Heart left ventricle (tissue), 16 donors: ENCODE data around the gene ELOVL5. TPM values are rescaled to one million over a fixed set of nuclear protein-coding genes. Genes with fewer than 3 reads are reported as not detected.
"Not testable (repeated sequence)": the region's sequence is repeated elsewhere in the genome, so short reads cannot be mapped to it uniquely, and the experiment has no call there.

Experiments used
- ATAC-seq, 4 donors: fragments of 200-7000 bp; cut with Tn5 transposase; one replicate each; pipeline ENCODE4 v1.9.1; 2020 to 2022; ENCODE audit warnings: moderate library complexity in 4 of 4, mild to moderate bottlenecking in 3 of 4, moderate number of reproducible peaks in 1 of 4
- DNase-seq, 5 donors: peaks; one replicate each; pipeline ENCODE4 v3.0.0-alpha.2; 2020
- H3K27ac ChIP-seq, 12 donors: fragments of 200-600 bp; sonication (generic) in 4 of 12; one replicate each; pipeline versions ENCODE4 v1.5.0 to v1.8.0; 2016 to 2022; ENCODE audit warnings: mild to moderate bottlenecking in 2 of 12
- H3K27me3 ChIP-seq, 9 donors: fragments of 200-600 bp; sonication (generic) in 2 of 9; one replicate each; pipeline versions ENCODE4 v1.5.1 to v1.8.0; 2016 to 2022; ENCODE audit warnings: mild to moderate bottlenecking in 3 of 9
- H3K36me3 ChIP-seq, 9 donors: fragments of 200-600 bp; sonication (generic) in 2 of 9; one replicate each; pipeline versions ENCODE4 v1.5.0 to v1.8.0; 2018 to 2022; ENCODE audit warnings: mild to moderate bottlenecking in 2 of 9
- H3K4me1 ChIP-seq, 12 donors: fragments of 200-600 bp; sonication (generic) in 4 of 12; one replicate each; pipeline versions ENCODE4 v1.5.0 to v1.8.0; 2016 to 2022; ENCODE audit warnings: mild to moderate bottlenecking in 3 of 12
- H3K4me3 ChIP-seq, 12 donors: fragments of 200-600 bp; sonication (generic) in 4 of 12; one replicate each; pipeline versions ENCODE4 v1.5.0 to v1.8.0; 2017 to 2022; ENCODE audit warnings: mild to moderate bottlenecking in 9 of 12, moderate library complexity in 4 of 12
- H3K9me3 ChIP-seq, 12 donors: fragments of 200-600 bp; sonication (generic) in 4 of 12; one replicate each; pipeline versions ENCODE4 v1.5.0 to v1.8.0; 2016 to 2022; ENCODE audit warnings: mild to moderate bottlenecking in 1 of 12
- CTCF ChIP-seq, 12 donors: fragments of 200-600 bp; sonication (generic) in 4 of 12; IDR thresholded peaks; one replicate each; pipeline versions ENCODE4 v1.5.0 to v1.8.0; 2018 to 2022; ENCODE audit warnings: antibody characterized with exemption in 12 of 12, mild to moderate bottlenecking in 5 of 12
- POLR2A ChIP-seq, 2 donors: fragments of 450-650 bp; IDR thresholded peaks; one replicate each; pipeline ENCODE4 v1.6.1; 2017; ENCODE audit warnings: antibody characterized with exemption in 2 of 2, mild to moderate bottlenecking in 2 of 2, moderate library complexity in 2 of 2
- WGBS, 4 donors: extraction: QIAGEN DNeasy Blood & Tissue Kit in 2 of 4; methylation state at CpG; one replicate each; pipeline versions ENCODE4 v1.1.5 to v1.1.7; 2013 to 2018; 5-methylcytosine and 5-hydroxymethylcytosine counted together
- intact Hi-C, 10 donors: fragments of 100-400 bp; cut with DNase I; formaldehyde crosslinking; loops; one replicate each; pipeline versions ENCODE4 v1.11.1 to v1.14.2; 2022
- polyA plus RNA-seq, 2 donors: library from polyadenylated mRNA; stranded (reverse); fragments of 200-250 nt; gene quantifications; one replicate each; pipeline ENCODE4 v1.2.3, GENCODE V29; 2013
- total RNA-seq, 9 donors: library from RNA; depleted of rRNA in 2 of 9; stranded (reverse); fragments of >200 nt in 2 of 9; fragmentation: NEBNext Ultra II Directional in 3 of 9; extraction: Animal tissue kit (Norgen Biotek cat#: 25700) in 3 of 9; gene quantifications; one replicate each; pipeline versions ENCODE4 v1.1.0 to v1.2.4, GENCODE V29; 2016 to 2023
- donor health status: ischemic (EF 13 %, LVEDD 7.1; RV severe dilation, severe dysfunction).
- donor health status: healthy with polysubstance abuse.
- donor health status: DM: no; HTN: yes; CAD: no.
- donor health status: DM: no; HTN: no; CAD: no.
- donor health status: ischemic (EF 25% LVEDD 6.9; RV normal size, moderate dysfunction).
- donor health status: ischemic (EF 25% LVEDD 5.7; RV mildly dilated, moderate dysfunction).
- donor health status: healthy.
- donor health status: DM: yes; HTN: yes; CAD: no.
- donor health status: ischemic (EF 35%, LVEDD 5.7; RV mildly dilated, moderate dysfunction).
- donor health status: nonischemic (EF 11% LVEDD 7.7; RV severe dilation, severe dysfunction).
- donor health status: DM: yes; HTN: yes; CAD: no.
- donor health status: PGD.
- donor health status: ischemic (EF 29% LVEDD 5.4; RV normal size, mild dysfunction).
- donor health status: nonischemic (EF 23%, LVEDD 6.1; RV moderate dilation, normal function).

Gene ELOVL5
- total and polyA plus RNA-seq, 11 donors = 9.6 to 47.9 (median 29.3) TPM

- Histone ChIP-seq H3K9me3 (no peaks in the 10 kb centered on the region), H3K4me3 (no peak overlapping the region), H3K27me3 (no peaks in the 10 kb centered on the region), H3K4me1 (peaks cover 0 to 47% (median 24%) of the 10 kb centered on the region in 12 donors), H3K36me3 (peaks cover 0 to 3% (median 0%) of the 10 kb centered on the region in 9 donors), H3K27ac (peak overlapping the region in 1 of 12 donors; percentile 45)
- DNase-seq = no peak
- no peak for ATAC-seq
- 79 to 88% (median 87%) methylated on average over 5 of the region's 5 CpGs for WGBS, 4 donors
- TF ChIP-seq CTCF (IDR thresholded peaks at IDR 0.05) (no peak), POLR2A (IDR thresholded peaks at IDR 0.05) (no peak)
- intact Hi-C loops = no loop called here
Measured at GRCh38 chr6:53320964-53321363, 27.8 kb downstream of the ELOVL5 start.

DNA sequence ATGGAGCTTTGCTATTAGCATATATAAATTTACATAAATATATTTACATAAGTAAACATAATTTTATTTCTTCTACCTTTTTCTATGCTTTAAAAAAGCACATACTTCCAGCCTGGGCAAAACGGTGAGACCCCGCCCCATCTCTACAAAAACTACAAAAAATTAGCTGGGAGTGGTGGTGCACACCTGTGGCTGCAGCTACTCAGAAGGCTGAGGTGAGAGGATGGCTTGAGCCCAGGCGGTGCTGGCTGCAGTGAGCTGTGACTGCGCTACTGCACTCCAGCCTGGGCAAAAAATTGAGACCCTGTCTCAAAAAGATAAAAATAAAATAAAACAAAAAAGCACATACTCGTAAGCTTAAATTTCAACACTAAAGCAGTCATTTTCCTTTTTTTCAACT is 30.3 kb downstream of the ELOVL5 start:
- whole genome bisulfite sequencing, 4 donors = 94 to 96% (median 94%) methylated on average over 5 of the region's 5 CpGs
- Histone ChIP-seq H3K27me3 (no peaks in the 10 kb centered on the region), H3K4me1 (peaks cover 0 to 57% (median 39%) of the 10 kb centered on the region in 12 donors), H3K9me3 (no peaks in the 10 kb centered on the region), H3K36me3 (peaks cover 0 to 3% (median 0%) of the 10 kb centered on the region in 9 donors), H3K27ac (no peak overlapping the region), H3K4me3 (no peak overlapping the region)
- no peak for TF ChIP-seq CTCF (IDR thresholded peaks at IDR 0.05)
- no peak for TF ChIP-seq POLR2A (IDR thresholded peaks at IDR 0.05)
- intact Hi-C loops = no loop called here
- ATAC-seq (no peak), DNase-seq (no peak)

DNA sequence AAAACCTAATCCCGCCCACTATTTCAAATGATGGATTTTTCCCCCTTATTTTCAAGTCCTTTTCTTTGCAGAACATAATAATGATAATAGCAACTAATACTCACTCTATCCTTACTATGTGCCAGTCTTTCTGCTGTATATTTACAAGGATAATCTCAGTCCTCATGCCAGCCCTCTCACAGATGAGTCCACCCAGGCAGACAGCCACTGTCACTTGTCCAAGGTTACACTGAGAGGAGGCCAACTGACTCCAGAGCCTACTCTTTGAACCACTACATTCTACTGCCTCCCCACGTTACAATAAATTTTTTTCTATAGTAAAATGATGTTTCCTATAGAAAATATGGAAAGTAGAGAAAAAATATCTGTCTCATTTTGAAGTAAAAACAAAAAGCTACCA is 30.9 kb downstream of the ELOVL5 start:
- H3K36me3 ChIP-seq = peaks cover 0 to 3% (median 0%) of the 10 kb centered on the region in 9 donors
- ATAC-seq = peak in 3 of 4 donors; percentile 24 to 65 (median 45)
- intact Hi-C loops = no loop called here

DNA sequence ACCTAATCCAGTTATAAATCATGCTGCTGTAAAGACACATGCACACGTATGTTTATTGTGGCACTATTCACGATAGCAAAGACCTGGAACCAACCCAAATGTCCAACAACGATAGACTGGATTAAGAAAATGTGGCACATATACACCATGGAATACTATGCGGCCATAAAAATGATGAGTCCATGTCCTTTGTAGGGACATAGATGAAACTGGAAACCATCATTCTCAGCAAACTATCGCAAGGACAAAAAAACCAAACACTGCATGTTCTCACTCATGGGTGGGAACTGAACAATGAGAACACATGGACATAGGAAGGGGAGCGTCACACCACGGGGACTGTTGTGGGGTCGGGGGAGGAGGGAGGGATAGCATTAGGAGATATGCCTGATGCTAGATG is 31.5 kb downstream of the ELOVL5 start:
- H3K36me3 ChIP-seq, H3K27ac ChIP-seq, DNase-seq, H3K9me3 ChIP-seq, H3K27me3 ChIP-seq, intact Hi-C loops, H3K4me3 ChIP-seq, ATAC-seq: not testable (repeated sequence)
- 86 to 92% (median 87%) methylated on average over 8 of the region's 8 CpGs for WGBS, 4 donors
- peaks cover 0 to 57% (median 34%) of the 10 kb centered on the region in 12 donors for H3K4me1 ChIP-seq

More for the DNA sequence above, 30.9 kb downstream of the ELOVL5 start:
- no peak for TF ChIP-seq CTCF (IDR thresholded peaks at IDR 0.05)
- TF ChIP-seq POLR2A (IDR thresholded peaks at IDR 0.05) = no peak
- 64 to 87% (median 78%) methylated on average over 2 of the region's 2 CpGs for WGBS, 4 donors
- Histone ChIP-seq H3K4me3 (no peak overlapping the region), H3K9me3 (no peaks in the 10 kb centered on the region), H3K27me3 (no peaks in the 10 kb centered on the region), H3K27ac (no peak overlapping the region), H3K4me1 (peaks cover 0 to 59% (median 40%) of the 10 kb centered on the region in 12 donors)
- DNase-seq = no peak

DNA sequence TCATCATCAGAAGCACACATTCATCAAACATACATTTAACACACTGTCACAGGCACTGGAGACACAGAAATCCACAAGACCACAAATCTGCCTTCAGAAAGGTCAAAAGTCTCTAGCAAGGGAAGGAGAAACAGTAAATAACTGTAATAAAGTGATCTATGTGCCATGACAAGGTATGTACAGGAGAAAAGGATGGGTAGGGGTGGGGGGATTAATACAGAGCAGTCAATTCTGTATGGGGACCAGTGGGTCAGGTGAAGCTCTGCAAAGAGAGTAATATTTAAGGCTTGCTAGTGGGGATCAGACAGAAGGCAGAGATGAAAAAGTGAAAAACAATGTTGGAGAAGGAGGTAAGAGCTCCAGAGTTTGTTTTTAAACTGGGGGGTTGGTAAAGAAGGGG is 32.6 kb downstream of the ELOVL5 start:
- peaks cover 0 to 59% (median 25%) of the 10 kb centered on the region in 12 donors for H3K4me1 ChIP-seq
- DNase-seq (no peak), ATAC-seq (no peak)
- no peaks in the 10 kb centered on the region for H3K27me3 ChIP-seq
- no peak for TF ChIP-seq POLR2A (IDR thresholded peaks at IDR 0.05)
- TF ChIP-seq CTCF (IDR thresholded peaks at IDR 0.05) = no peak
- intact Hi-C loops = no loop called here
- no peaks in the 10 kb centered on the region for H3K9me3 ChIP-seq
- peak overlapping the region in 1 of 12 donors; percentile 37 for H3K27ac ChIP-seq
- H3K36me3 ChIP-seq = peaks cover 0 to 3% (median 0%) of the 10 kb centered on the region in 9 donors
- no peak overlapping the region for H3K4me3 ChIP-seq
